C4-2B (cell line): ENCODE measurements around the gene MIAT.

Experiments used
- H3K27ac ChIP-seq: fragments of 450-650 bp; 2 replicates; pipeline ENCODE4 v1.5.1; 2017
- ZFX ChIP-seq: fragments of 450-650 bp; IDR thresholded peaks from 2 replicates; pipeline ENCODE4 v1.6.1; 2017
- TF ChIP-seq, protein P1 (sequence below): fragments of 450-650 bp; conservative IDR thresholded peaks from 2 replicates; pipeline ENCODE4 v1.5.1; 2017; ENCODE audit warnings: mild to moderate bottlenecking

Gene MIAT

GRCh38 chr22:26620197-26620596 is 37.2 kb upstream of the MIAT start:
- no peak overlapping the region for H3K27ac ChIP-seq
- TF ChIP-seq, protein P1, sequence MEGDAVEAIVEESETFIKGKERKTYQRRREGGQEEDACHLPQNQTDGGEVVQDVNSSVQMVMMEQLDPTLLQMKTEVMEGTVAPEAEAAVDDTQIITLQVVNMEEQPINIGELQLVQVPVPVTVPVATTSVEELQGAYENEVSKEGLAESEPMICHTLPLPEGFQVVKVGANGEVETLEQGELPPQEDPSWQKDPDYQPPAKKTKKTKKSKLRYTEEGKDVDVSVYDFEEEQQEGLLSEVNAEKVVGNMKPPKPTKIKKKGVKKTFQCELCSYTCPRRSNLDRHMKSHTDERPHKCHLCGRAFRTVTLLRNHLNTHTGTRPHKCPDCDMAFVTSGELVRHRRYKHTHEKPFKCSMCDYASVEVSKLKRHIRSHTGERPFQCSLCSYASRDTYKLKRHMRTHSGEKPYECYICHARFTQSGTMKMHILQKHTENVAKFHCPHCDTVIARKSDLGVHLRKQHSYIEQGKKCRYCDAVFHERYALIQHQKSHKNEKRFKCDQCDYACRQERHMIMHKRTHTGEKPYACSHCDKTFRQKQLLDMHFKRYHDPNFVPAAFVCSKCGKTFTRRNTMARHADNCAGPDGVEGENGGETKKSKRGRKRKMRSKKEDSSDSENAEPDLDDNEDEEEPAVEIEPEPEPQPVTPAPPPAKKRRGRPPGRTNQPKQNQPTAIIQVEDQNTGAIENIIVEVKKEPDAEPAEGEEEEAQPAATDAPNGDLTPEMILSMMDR, result no peak
- no peak for TF ChIP-seq ZFX

GRCh38 chr22:26621663-26622062 is 35.7 kb upstream of the MIAT start, which contains the start of gene CRYBA4:
CRYBA4 (plus strand) TSS chr22:26621963; CDS start chr22:26622597, 634 bp downstream.
- no peak for TF ChIP-seq ZFX
- TF ChIP-seq, protein P1, result no peak
- no peak within 1 kb of the TSS for H3K27ac ChIP-seq

- no peak overlapping the region for H3K27ac ChIP-seq
- no peak for TF ChIP-seq ZFX
- TF ChIP-seq, protein P1, result no peak
Measured at GRCh38 chr22:26623984-26624383, 33.4 kb upstream of the MIAT start.

- TF ChIP-seq, protein P1, result no peak
- no peak for TF ChIP-seq ZFX
- no peak overlapping the region for H3K27ac ChIP-seq
Measured at GRCh38 chr22:26624803-26625202, 32.6 kb upstream of the MIAT start.

GRCh38 chr22:26629988-26630761 is 27.2 kb upstream of the MIAT start:
- H3K27ac ChIP-seq, result no peak overlapping the region
- TF ChIP-seq, protein P1, result no peak
- no peak for TF ChIP-seq ZFX

DNA sequence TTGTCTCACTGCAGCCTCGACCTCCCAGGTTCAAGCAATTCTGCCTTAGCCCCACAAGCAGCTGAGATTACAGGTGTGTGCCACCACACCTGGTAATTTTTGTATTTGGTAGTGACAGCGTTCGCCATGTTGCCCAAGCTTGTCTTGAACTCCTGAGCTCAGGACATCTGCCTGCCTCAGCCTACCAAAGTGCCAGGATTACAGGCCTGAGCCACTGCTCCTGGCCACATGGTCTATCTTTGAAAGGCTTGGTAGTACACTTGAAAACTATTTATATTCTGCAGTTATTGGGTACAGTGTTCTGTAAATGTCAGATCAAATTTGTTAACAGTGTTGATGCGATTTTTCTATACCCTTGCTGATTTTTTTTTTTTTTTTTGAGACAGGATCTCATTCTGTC is 26.1 kb upstream of the MIAT start:
- H3K27ac ChIP-seq, result no peak overlapping the region
- no peak for TF ChIP-seq ZFX
- TF ChIP-seq, protein P1, result no peak

- no peak overlapping the region for H3K27ac ChIP-seq
- TF ChIP-seq, protein P1, result no peak
- no peak for TF ChIP-seq ZFX
Measured at GRCh38 chr22:26632422-26633155, 24.8 kb upstream of the MIAT start.
